BLaER1 (cell line): ENCODE results near the gene ANKRD39.

Source experiments
- H3K27ac ChIP-seq: shearing (Covaris generic); formaldehyde crosslinking; 2 replicates; pipeline ENCODE4 v1.8.1; 2022
- H3K27me3 ChIP-seq: shearing (Covaris generic); formaldehyde crosslinking; 2 replicates; pipeline ENCODE4 v1.8.1; 2022
- H3K36me3 ChIP-seq: shearing (Covaris generic); formaldehyde crosslinking; 2 replicates; pipeline ENCODE4 v1.8.1; 2022
- H3K4me1 ChIP-seq: shearing (Covaris generic); formaldehyde crosslinking; 2 replicates; pipeline ENCODE4 v1.8.1; 2022
- H3K4me2 ChIP-seq: shearing (Covaris generic); formaldehyde crosslinking; 2 replicates; pipeline ENCODE4 v1.8.1; 2022
- H3K4me3 ChIP-seq: shearing (Covaris generic); formaldehyde crosslinking; 2 replicates; pipeline ENCODE4 v1.8.1; 2022
- H3K9ac ChIP-seq: shearing (Covaris generic); formaldehyde crosslinking; 2 replicates; pipeline ENCODE4 v1.8.1; 2022
- H3K9me3 ChIP-seq: shearing (Covaris generic); formaldehyde crosslinking; 2 replicates; pipeline ENCODE4 v1.8.1; 2022
- H4K20me1 ChIP-seq: shearing (Covaris generic); formaldehyde crosslinking; 2 replicates; pipeline ENCODE4 v1.8.1; 2022
- Cebpa-rat ChIP-seq: shearing (Covaris generic); IDR thresholded peaks from 2 replicates; pipeline ENCODE4 v1.8.1; 2022

The ANKRD39 gene

DNA sequence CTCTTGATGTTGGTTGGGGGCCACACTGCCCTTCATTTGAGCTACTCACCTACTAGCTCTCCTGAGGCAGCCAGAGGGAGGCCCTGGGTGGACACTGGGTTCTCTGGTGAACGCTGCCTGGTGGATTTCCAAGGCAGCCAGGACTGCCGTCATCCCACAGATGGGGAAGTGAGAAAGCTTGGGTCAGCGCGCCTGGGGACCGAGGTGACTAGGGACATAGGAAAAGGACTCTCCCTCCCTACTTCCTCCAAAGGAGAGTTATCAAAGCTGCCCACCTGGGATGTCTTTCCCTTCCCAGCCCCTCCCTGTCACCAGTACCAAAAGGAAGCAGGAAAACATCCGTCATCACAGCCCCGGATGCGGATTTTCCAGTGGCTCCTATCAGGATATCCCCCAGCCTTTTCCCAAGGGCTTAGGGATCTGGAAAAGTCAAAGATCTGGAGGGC is 15.9 kb upstream of the ANKRD39 start:
- peak overlapping the region; percentile 92 for H3K4me2 ChIP-seq
- H3K36me3 ChIP-seq = no peaks in the 10 kb centered on the region
- no peaks in the 10 kb centered on the region for H4K20me1 ChIP-seq
- no peaks in the 10 kb centered on the region for H3K27me3 ChIP-seq
- no peak overlapping the region for H3K4me3 ChIP-seq
- no peak for TF ChIP-seq Cebpa-rat
- H3K4me1 ChIP-seq = peaks cover 68% of the 10 kb centered on the region
- H3K9ac ChIP-seq = no peak overlapping the region
- 0 out of 2 replicates have a peak overlapping the region, but pooled peaks have one; percentile 0 for H3K27ac ChIP-seq
- H3K9me3 ChIP-seq = no peaks in the 10 kb centered on the region

- no peak overlapping the region for H3K4me2 ChIP-seq
- no peaks in the 10 kb centered on the region for H3K36me3 ChIP-seq
- no peak overlapping the region for H3K4me3 ChIP-seq
- H3K9ac ChIP-seq = no peak overlapping the region
- H4K20me1 ChIP-seq = peaks cover 5% of the 10 kb centered on the region
- H3K9me3 ChIP-seq = no peaks in the 10 kb centered on the region
- peaks cover 61% of the 10 kb centered on the region for H3K4me1 ChIP-seq
- no peak for TF ChIP-seq Cebpa-rat
- H3K27me3 ChIP-seq = no peaks in the 10 kb centered on the region
- H3K27ac ChIP-seq = no peak overlapping the region
These were observed 15.0 kb upstream of the ANKRD39 start for GRCh38 chr2:96872591-96873349.

GRCh38 chr2:96870626-96871255 is 12.9 kb upstream of the ANKRD39 start:
- Histone ChIP-seq H3K27me3 (no peaks in the 10 kb centered on the region), H3K4me1 (peaks cover 61% of the 10 kb centered on the region), H3K36me3 (peaks cover 16% of the 10 kb centered on the region), H3K4me3 (peak overlapping the region; percentile 98), H3K9me3 (no peaks in the 10 kb centered on the region), H3K27ac (peak overlapping the region; percentile 99), H3K9ac (peak overlapping the region; percentile 99), H3K4me2 (peak overlapping the region; percentile 96), H4K20me1 (peaks cover 26% of the 10 kb centered on the region)
- no peak for TF ChIP-seq Cebpa-rat

- no peak for TF ChIP-seq Cebpa-rat
- peak within 1 kb of the TSS; percentile 98 for H3K4me3 ChIP-seq
- H4K20me1 ChIP-seq = peaks cover 33% of the 10 kb centered on the region
- H3K9ac ChIP-seq = peak within 1 kb of the TSS; percentile 99
- peaks cover 23% of the 10 kb centered on the region for H3K36me3 ChIP-seq
- H3K27me3 ChIP-seq = no peaks in the 10 kb centered on the region
- H3K4me2 ChIP-seq = peak within 1 kb of the TSS; percentile 99
- H3K27ac ChIP-seq = peak within 1 kb of the TSS; percentile 99
- no peaks in the 10 kb centered on the region for H3K9me3 ChIP-seq
- H3K4me1 ChIP-seq = peaks cover 61% of the 10 kb centered on the region
These were observed 12.2 kb upstream of the ANKRD39 start, which contains the start of gene SEMA4C for GRCh38 chr2:96869822-96870625. SEMA4C (minus strand) TSS chr2:96870080; CDS start chr2:96867886, 2,194 bp downstream.

GRCh38 chr2:96869281-96869821 is 11.5 kb upstream of the ANKRD39 start:
- H3K4me3 ChIP-seq = peak overlapping the region; percentile 98
- no peak for TF ChIP-seq Cebpa-rat
- peaks cover 30% of the 10 kb centered on the region for H3K36me3 ChIP-seq
- H3K4me2 ChIP-seq = peak overlapping the region; percentile 99
- no peaks in the 10 kb centered on the region for H3K9me3 ChIP-seq
- peak overlapping the region; percentile 99 for H3K9ac ChIP-seq
- peaks cover 61% of the 10 kb centered on the region for H3K4me1 ChIP-seq
- no peaks in the 10 kb centered on the region for H3K27me3 ChIP-seq
- H4K20me1 ChIP-seq = peaks cover 40% of the 10 kb centered on the region
- H3K27ac ChIP-seq = peak overlapping the region; percentile 99

DNA sequence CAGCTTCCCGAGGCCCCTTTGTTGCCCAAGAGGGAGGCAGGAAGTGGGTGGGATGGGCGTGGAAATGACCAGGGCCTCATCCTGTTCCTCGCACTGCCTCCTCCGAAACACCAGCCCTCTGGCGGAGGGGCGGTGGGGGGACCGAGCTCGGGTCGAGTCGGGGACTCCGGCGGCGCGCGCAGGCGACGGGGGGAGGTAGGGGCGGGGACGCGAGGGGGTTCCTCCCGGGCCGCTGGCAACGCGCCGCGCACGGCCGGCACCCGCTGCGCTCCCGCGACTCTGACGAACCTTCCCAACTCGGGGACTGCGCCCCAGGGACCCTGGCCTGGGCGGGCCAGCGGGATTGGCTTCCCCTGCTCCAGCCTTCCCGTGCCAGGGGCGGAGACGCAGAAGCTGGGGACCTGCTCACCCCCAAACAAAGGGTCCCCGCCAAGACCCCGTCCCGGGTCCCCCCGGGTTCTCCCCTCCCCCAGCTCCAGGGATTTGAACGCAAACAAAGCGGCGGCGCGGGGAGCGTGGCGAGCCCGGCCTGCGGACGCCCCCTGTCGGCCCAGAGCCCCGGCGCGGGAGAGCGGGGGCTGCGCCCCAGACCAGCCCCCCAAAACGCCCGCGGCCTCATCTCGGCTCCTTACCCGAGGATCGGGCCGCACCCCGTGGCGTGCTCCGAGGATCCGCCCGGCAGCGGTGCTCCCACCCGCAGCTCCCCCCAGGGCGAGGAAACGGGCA is 10.9 kb upstream of the ANKRD39 start:
- TF ChIP-seq Cebpa-rat = no peak
- Histone ChIP-seq H3K4me3 (peak overlapping the region; percentile 98), H3K36me3 (peaks cover 36% of the 10 kb centered on the region), H3K27me3 (no peaks in the 10 kb centered on the region), H3K4me1 (peaks cover 61% of the 10 kb centered on the region), H3K9ac (peak overlapping the region; percentile 99), H3K9me3 (no peaks in the 10 kb centered on the region), H3K27ac (peak overlapping the region; percentile 99), H3K4me2 (peak overlapping the region; percentile 99), H4K20me1 (peaks cover 46% of the 10 kb centered on the region)

- Histone ChIP-seq H3K27me3 (no peaks in the 10 kb centered on the region), H4K20me1 (peaks cover 54% of the 10 kb centered on the region)
These were observed 10.1 kb upstream of the ANKRD39 start for GRCh38 chr2:96867756-96868554.

GRCh38 chr2:96866986-96867755 is 9.4 kb upstream of the ANKRD39 start:
- H3K9me3 ChIP-seq = no peaks in the 10 kb centered on the region
- H3K27ac ChIP-seq = peak overlapping the region; percentile 99
- H3K4me2 ChIP-seq = peak overlapping the region; percentile 99
- H3K9ac ChIP-seq = peak overlapping the region; percentile 99
- peaks cover 55% of the 10 kb centered on the region for H4K20me1 ChIP-seq
- H3K4me1 ChIP-seq = peaks cover 69% of the 10 kb centered on the region
- no peak for TF ChIP-seq Cebpa-rat
- peaks cover 47% of the 10 kb centered on the region for H3K36me3 ChIP-seq
- H3K4me3 ChIP-seq = peak overlapping the region; percentile 98
- H3K27me3 ChIP-seq = no peaks in the 10 kb centered on the region

More at GRCh38 chr2:96867756-96868554, 10.1 kb upstream of the ANKRD39 start:
- H3K36me3 ChIP-seq = peaks cover 44% of the 10 kb centered on the region
- TF ChIP-seq Cebpa-rat = no peak
- peak overlapping the region; percentile 98 for H3K4me3 ChIP-seq
- H3K4me1 ChIP-seq = peaks cover 62% of the 10 kb centered on the region
- H3K9ac ChIP-seq = peak overlapping the region; percentile 99
- H3K9me3 ChIP-seq = no peaks in the 10 kb centered on the region
- H3K4me2 ChIP-seq = peak overlapping the region; percentile 99
- H3K27ac ChIP-seq = peak overlapping the region; percentile 99
